ENCODE data around the gene HMX1.

The HMX1 gene

GRCh38 chr4:8857766-8858700, 13.6 kb downstream of the HMX1 start:
- DNase-seq (ENCODE audit: low read depth in 2 of 2) = no peak

- DNase-seq (ENCODE audit: low read depth in 2 of 2) = no peak
These were observed 14.6 kb downstream of the HMX1 start for GRCh38 chr4:8856835-8857621.

GRCh38 chr4:8855818-8856245, 15.8 kb downstream of the HMX1 start:
- no peak for DNase-seq (ENCODE audit: low read depth in 2 of 2)

DNA sequence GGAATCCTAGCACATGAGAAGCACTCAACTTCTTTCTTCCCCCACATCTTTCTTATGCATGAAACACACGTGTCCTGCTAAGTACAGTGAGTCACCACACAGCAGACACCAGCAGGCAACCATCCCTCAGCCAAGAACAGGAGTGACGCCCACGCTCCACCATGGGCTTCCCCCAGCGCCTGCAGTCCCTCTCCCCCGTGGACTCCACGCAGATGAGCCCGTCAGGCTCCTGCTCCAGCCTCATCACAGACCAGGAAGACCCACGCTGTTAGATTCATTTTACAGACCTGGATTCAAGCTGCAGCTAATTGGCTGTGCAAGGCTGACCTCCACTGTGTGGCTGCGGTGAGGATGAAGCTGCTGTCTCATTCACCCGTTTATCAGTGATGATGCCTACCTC, 16.7 kb downstream of the HMX1 start:
- DNase-seq (ENCODE audit: low read depth in 2 of 2) = no peak

DNA sequence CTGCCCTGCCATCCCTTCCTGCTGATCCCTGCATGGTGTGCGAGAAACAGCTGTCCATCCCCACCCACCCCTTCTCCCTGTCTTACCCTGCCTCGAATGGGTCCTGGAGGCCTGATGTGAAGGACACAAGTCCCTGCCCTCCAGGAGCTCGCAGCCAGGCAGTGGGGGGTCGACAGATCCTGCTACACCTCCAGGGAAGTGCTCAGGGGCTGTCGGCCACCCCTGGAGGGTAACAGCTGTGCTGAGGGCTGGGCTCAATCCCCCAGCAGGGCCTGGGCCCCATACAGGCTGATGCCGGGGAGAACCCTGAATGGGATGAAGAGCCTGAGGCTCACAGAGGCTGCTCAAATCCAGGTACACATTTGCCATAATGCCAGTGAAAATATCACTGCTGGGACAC, 17.6 kb downstream of the HMX1 start:
- DNase-seq (ENCODE audit: low read depth in 2 of 2) = no peak

- no peak for DNase-seq (ENCODE audit: low read depth in 2 of 2)
These were observed 18.4 kb downstream of the HMX1 start for GRCh38 chr4:8853249-8853648.

GRCh38 chr4:8852118-8852704, 19.4 kb downstream of the HMX1 start:
- DNase-seq (ENCODE audit: low read depth in 2 of 2) = no peak

DNA sequence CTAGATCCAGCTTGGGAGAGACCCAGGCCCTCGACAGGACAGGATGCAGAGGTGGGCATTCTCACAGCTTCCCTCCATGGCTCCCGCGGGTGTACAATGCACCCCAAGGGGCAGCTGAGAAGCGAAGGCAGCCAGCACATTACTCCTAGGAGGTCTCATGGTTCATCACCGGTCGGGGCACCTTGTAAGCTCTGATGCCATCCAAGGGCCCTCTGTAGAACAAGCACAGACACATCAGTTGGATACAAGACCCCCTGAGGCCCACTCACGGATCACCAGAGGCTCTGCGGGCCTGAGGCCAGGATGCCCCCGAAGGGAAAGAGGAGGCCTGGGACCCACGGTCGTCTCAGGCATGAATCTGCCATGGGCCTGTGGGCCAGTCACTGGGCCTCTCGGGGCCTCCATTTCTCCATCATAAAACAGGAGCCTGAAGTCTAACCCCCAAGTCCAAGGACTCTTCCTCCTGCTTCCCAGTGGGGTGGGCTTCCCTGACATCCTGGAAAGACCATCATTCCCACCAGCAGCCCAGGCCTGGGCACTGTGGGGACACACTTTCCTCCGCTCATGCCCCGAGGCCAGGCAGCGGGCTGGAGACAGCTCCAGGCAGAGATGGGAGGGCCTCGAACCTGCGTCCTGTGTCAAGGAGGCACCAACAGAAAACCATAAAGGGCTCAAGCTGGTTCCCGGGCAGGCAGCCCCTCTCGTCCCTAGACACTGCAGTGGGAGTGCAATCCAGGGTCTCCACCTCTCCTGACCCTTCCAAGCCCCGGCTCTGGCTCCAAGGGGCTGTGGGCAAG, 20.1 kb downstream of the HMX1 start:
- no peak for DNase-seq (ENCODE audit: low read depth in 2 of 2)

GRCh38 chr4:8850830-8851188, 20.8 kb downstream of the HMX1 start:
- no peak for DNase-seq (ENCODE audit: low read depth in 2 of 2)

DNA sequence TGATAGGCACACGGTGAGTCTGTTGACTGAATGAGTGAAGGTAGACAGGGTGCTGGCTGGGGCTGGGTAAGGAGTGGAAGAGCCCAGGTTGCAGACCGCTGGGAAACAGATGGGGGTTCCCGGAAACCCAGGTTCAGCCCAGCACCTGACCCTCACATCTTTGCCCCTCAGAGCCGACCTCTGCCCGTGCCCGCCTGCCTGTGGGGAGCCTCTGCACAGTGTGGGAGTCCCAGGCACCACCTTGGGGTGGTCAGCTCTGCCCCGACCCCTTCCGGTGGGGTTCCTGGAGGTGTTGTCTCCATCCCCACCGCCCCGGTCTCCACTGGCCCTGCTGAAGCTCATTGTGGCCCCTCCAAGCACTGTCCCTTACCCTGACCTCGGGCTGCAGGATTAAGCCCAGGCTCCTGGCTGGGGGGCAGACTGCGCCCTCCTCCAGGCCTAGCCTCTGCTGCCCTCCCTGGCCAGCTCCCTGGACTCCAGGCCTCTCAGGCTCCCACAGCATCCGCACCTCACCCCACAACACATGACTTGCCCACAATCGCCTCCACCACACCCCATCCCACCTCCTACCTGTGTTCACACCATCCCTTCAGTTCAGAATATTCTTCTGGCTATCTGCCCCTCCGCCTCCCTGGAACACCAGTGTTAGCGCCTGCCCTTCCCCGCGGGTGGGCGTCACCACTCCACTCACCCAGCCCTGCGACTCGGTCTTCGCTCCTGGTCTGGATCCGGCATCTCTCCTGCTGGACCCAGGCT, 21.4 kb downstream of the HMX1 start:
- no peak for DNase-seq (ENCODE audit: low read depth in 2 of 2)

DNA sequence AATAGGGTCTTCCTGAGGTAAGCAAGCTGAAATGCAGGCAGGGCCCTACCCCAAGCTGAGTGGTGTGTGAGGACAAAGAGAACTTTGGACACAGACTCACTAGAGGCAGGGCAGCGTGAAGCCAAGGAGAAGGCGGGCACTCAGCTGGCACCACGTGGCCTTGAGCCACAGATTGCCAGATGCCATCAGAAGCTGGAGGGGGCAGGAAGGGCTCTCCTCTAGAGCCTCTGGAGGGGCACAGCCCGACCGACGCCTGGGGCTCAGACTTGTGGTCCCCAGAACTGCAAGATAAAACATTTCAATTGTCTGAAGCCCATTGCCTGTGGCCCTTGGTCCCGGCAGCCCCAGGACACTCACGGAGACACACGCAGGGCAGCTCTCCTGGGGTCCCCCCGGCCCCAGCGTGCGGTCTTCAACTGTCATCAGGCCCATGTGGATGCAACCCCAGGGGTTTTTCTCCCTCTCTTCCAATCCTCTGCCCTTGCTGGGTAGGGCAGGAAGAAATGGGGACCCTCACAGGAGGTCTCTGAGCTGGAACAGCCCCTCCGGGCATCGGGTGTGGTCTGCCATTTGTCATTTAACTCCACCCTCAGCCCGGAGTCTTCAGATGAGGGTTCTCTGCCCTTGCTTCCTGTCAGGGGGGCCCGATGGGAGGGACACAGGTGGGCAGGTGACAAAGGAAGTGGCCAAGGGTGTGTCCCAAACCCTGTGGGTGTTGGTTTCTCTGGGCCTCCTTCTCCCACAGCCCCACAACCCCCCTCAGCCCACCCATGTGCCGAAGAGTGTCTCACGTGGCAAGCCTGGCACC, 22.2 kb downstream of the HMX1 start:
- no peak for DNase-seq (ENCODE audit: low read depth in 2 of 2)

DNA sequence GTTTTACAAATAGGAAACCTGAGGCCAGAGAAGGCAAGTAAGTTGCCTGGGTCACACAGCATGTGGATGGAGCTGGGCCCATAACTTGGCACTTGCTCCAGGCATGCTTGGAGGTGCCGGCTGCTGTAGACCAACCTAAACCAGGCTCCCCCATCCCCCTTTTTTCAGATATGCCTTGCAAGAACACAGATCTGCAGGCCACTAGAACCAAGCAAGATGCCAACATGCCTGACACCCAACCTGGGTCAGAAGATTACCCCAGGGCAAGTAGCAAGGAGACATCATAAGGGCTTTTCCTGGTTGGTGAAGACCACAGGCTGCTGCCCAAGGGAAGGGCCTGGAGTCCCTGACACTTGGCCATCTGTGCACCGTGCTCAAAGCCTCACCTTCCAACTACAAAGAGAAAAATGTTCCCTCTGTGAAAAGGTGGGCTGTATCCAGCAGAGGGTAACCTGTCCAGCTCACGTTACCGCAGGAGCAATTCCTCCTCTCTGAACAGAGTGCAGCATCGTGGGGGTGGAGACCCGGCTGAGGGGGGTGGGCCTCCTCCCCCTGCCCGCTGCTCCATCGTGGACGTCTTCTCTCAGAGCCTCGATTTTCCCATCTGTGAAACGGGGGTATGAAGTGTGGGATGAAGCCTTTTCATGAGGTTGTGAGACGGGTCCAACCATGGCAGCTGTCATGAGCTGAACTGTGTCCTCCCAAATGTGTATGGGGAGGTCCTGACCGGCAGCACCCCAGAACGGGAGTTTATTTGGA, 23.0 kb downstream of the HMX1 start:
- DNase-seq (ENCODE audit: low read depth in 2 of 2) = no peak

- no peak for DNase-seq (ENCODE audit: low read depth in 2 of 2)
These were observed 23.9 kb downstream of the HMX1 start for GRCh38 chr4:8847764-8848163.

DNA sequence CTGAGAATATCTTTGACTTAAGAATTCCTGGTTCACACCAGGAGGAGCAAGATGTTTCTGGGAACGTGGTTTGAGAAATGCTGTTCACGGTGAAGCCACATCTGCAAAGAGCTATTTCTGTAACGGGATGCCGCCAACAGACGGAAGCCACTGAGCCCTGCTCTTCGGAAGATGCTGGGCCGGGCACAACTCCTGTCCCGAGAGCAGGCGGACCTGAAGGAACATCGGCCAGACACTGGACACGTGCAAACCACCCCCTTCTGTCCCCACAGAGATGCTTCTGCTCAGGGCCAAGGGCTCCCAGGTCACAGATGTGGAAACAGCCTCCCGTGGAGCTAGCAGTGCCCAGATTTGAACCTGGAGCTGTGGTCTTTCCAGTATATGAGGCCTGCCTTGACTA, 24.3 kb downstream of the HMX1 start:
- no peak for DNase-seq (ENCODE audit: low read depth in 2 of 2)

DNA sequence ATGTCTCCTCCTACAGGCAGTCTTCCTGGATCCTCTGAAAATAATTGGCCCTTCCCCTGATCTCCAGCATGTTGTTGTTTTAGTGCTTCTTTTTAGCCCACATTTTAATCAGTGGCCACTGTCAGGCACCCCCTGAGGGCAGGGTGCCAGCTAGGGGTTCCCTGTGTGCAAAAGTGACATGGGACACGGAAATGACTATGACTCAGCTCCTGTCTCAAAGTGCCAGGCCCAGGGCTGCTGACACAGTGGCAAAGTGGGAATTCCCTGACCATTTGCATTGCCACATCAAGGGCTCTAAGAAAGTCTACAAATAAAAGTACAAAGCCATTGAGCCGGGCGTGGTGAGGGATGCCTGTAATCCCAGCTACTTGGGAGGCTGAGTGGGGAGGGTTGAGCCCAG, 24.8 kb downstream of the HMX1 start:
- no peak for DNase-seq (ENCODE audit: low read depth in 2 of 2)

GRCh38 chr4:8846046-8846720, 25.5 kb downstream of the HMX1 start:
- DNase-seq (ENCODE audit: low read depth in 2 of 2) = no peak

DNA sequence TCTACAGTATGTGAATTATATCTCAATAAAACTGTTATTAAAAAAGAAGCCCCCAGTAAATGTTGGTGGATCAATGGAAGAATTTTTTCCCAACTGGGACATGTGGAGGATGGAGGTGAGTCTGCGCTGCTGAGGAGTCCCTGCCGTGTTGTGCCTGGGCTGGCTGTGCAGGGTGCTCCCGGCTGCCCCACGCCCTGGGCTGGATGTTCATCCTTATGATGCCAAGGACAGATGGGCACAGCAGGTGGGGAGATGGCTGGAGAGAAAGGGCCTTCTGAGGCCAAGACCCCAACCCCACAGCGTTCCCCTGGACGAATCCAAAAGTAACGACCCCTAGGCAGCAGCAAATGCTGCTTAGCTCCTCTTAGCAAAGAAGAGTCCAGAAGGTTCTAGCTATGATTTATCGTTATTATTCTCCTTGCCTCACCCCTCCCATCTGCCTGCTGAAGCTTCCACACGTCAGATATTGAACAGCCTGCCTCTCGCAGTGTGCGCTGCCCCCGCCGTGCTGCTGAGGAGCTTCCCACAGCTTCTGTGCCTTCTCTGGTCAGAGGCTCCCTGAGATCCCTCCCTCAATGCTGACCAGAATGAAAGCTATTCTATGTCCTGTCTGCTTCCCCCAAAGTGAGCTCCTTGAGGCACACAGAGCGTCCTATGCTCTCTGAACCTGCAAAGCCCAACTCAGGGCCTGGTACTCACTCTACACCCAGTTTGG, 26.5 kb downstream of the HMX1 start:
- DNase-seq (ENCODE audit: low read depth in 2 of 2) = no peak

DNA sequence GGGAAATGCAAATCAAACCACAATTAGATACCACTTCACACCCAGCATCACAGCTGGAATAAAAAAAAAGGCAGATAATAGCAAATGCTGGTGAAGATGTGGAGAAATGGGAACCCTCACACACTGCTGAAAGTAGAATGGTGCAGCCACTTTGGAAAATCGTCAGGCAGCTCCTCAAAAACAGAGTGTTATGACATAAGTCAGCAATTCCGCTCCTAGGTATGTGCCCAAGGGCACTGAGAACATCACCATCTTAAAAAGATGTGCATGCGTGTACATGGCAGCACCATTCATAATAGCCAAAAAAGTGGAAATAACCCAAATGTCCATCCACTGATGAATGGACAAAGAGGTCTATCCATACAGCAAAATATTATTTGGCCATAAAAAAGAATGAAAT, 28.0 kb downstream of the HMX1 start:
- DNase-seq (ENCODE audit: low read depth in 2 of 2) = no peak

All from stimulated activated CD8-positive, alpha-beta memory T cell treated with anti-CD3 and anti-CD28 coated beads, Interleukin-7, amount 100 ng/mL, for 1 hour (primary cell).